A204.1 (cell line): ENCODE measurements around the gene TSKS.

Experiments
- FAIRE-seq: peaks from 2 replicates; lab custom pipeline; 2012; peaks lifted over from hg19 to GRCh38; lab: Jason Lieb, UNC

Gene TSKS

DNA sequence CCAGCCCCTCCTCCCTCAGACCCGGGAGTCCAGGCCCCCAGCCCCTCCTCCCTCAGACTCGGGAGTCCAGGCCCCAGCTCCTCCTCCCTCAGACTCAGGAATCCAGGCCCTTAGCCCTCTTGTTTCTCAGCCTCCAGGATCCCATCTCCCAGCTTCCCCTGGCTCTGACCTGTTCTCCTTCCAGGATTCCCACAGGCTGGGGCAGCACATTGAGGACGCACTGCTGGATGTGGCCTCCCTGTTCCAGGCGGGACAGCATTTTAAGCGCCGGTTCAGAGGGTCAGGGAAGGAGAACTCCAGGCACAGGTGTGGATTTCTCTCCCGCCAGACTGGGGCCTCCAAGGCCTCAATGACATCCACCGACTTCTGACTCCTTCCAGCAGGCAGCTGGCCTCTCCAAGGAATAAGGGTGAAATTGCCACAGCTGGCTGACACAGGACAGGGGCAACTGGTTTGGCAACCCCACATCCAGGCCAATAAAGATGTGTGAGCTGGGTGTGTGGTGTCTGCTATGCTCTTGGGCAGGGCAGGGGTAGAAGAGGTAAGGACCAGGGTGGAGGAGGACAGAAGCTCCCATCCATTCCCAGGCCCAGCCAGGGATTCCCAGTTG is 49.8 kb downstream of the TSKS start:
- FAIRE-seq, result no peak

DNA sequence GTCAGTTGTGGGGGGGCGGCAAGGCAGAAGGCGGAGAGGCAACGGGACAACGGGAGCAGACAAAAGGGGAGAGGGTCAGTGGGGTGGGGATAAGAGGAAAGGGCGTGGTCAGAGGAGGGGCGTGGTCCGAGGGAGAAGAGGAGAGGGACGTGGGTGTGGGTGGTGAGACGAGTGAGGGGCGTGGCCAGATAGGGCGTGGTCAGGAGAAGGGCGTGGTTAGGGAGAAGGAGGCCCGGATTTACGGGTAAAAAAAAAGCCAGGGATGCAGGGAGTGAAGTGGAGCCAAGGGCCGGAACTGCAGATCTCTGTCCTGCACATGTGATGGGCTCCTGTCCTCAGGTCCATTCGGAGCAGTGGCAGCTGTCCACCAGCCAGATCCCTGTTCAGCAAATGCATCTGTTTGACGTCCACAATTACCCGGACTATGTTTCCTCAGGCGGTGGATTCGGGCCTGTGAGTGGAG is 50.7 kb downstream of the TSKS start:
- FAIRE-seq, result no peak

DNA sequence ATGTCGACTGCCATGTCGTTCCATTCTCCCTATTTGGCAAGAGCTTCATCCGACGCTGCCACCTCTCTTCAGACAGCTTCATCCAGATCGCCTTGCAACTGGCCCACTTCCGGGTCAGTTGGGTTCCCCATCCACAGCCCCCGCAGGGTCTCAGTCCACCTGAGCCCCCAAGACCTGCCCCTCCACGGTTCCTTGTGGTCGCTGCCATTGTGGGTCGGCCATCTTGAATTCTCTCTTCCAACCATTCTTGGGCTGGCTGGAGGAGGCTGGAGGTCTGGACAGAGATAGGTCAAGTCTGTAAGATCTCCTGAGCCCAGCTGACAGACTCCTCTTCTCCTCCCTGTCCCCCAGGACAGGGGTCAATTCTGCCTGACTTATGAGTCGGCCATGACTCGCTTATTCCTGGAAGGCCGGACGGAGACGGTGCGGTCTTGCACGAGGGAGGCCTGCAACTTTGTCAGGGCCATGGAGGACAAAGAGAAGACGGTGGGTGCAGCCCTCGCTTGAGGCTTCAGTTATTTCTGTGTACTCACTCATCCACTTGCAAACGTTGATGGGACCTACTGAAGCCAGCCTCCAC is 52.6 kb downstream of the TSKS start:
- no peak for FAIRE-seq

DNA sequence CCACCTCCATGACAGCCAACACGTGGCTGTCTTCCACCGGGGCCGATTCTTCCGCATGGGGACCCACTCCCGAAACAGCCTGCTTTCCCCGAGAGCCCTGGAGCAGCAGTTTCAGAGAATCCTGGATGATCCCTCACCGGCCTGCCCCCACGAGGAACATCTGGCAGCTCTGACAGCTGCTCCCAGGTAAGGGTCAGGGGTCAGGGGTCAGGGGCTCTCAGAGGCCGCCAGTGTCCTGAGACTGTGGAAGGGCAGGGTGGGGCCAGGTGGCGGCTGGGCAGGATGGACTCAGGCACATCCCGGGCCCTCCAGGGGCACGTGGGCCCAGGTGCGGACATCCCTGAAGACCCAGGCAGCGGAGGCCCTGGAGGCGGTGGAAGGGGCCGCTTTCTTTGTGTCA is 57.2 kb downstream of the TSKS start:
- no peak for FAIRE-seq

DNA sequence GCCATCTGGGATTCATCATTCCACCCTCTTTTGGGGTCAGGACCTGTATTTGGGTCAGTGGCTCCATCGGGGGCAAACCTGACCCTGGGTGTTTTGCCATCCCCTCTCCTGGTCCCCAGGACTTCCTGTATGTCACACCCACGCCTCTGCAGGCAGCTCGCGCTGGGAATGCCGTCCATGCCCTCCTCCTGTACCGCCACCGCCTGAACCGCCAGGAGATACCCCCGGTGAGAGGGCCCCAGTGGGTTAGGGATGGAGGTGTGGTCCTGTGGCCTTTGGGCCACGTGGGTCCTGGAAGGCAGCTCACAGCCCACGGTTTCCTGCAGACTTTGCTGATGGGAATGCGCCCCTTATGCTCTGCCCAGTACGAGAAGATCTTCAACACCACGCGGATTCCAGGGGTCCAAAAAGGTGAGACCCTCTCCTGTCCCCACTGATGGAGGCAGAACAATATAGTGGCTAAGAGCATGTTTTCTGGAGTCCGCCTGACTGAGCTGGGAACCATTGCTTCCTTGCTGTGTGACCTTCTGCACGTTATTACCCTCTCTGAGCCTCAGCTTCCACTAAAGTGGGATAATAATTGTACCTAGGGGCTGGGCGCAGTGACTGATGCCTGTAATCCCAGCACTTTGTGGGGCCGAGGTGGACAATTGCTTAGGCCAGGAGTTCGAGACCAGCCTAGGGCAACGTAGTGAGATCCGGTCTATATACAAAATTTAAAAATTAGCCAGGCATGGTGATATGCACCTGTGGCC is 58.0 kb downstream of the TSKS start:
- no peak for FAIRE-seq

DNA sequence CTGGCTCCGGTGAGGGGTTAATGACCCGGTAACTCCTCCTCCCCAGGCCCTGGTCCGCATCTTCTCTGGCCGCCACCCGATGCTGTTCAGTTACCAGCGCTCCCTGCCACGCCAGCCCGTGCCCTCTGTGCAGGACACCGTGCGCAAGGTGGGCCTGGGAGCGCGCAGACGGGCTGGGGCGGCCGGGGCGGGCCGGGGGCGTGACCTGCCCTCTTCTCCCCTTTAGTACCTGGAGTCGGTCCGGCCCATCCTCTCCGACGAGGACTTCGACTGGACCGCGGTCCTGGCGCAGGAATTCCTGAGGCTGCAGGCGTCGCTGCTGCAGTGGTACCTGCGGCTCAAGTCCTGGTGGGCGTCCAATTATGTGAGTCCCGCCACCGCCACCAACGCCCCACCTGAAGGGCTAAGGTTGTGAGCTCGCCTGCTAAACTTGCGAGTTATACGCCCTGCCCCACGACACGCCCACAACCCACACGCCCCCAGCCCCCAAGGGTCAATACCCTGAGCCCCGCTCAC is 61.8 kb downstream of the TSKS start:
- no peak for FAIRE-seq

DNA sequence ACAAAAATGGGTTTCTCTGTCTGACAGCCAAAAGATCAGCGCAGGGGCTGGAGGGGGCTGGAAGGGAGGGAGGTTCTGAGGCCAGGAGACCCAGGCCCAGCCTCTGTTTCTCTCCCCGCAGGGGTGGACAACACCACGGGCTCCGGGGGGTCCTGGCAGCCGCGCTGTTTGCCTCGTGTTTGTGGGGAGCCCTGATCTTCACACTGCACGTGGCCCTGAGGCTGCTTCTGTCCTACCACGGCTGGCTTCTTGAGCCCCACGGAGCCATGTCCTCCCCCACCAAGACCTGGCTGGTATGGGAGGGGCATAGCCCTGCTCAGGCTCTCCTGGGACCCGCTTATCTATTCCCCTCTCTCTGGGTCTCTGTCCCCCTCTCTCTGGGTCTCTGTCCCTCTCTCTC is 62.5 kb downstream of the TSKS start:
- no peak for FAIRE-seq

DNA sequence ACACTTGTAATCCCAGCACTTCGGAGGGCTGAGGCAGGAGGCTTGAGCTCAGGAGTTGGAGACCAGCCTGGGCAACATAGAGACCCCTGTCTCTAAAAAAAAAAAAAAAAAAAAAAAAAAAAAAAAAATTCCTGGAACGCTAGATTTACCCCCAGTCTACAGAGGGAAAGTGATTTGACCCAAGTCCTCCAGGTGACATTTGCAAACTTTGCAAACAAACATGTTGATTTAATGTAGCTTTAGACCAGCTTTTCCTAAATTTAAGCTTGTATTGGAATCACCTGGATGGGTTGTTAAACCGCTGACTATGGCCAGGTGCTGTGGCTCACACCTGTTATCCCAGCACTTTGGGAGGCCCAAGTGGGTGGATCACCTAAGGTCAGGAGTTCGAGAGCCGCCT is 63.7 kb downstream of the TSKS start:
- no peak for FAIRE-seq

DNA sequence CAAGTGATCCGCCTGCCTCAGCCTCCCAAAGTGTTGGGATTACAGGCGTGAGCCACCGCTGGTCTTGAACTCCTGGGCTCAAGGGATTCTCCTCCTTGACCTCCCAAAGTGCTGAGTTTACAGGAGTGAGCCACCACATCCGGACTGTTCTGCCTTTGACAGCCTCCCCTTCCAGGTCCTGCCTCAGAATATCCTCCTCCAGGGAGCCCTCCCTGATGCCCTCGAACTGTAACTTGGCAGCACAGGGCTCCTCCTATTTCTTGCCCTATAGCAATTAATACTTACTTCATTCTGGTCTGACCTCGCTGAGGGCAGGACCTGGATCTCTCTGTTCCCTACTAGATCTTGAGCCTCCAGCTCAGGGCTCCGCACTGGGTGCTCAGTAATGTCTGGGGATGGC is 66.2 kb downstream of the TSKS start:
- no peak for FAIRE-seq

DNA sequence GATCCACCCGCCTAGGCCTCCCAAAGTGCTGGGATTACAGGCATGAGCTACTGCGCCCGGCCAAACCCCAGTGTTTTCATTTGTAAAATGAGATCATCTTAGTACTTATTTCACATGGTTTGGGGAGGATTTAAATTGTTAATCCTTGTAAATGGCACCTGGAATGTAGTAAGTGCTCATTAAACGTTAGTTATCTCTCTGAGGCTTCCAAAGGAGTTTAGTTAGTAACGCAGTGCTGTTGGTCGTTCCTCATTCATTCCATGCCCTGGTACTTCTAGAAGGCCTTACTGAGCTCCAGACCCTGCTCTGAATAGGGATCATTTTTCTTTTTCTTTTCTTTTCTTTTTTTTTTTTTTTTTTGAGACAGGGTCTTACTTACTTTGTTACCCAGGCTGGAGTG is 67.0 kb downstream of the TSKS start:
- no peak for FAIRE-seq

DNA sequence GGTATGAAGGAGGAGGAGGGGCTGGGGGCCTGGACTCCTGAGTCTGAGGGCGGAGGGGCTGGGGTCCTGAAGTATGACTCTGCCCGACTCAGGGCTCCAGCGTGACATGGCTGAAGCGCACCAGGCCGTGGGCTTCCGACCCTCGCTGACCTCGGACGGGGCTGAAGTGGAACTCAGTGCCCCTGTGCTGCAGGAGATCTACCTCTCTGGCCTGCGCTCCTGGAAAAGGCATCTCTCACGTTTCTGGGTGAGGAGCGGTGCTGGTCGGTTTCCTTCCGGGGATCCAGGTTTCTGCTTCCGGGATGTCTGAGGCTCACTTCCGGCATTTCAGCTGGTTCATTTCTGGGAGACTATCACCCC is 71.0 kb downstream of the TSKS start:
- no peak for FAIRE-seq

DNA sequence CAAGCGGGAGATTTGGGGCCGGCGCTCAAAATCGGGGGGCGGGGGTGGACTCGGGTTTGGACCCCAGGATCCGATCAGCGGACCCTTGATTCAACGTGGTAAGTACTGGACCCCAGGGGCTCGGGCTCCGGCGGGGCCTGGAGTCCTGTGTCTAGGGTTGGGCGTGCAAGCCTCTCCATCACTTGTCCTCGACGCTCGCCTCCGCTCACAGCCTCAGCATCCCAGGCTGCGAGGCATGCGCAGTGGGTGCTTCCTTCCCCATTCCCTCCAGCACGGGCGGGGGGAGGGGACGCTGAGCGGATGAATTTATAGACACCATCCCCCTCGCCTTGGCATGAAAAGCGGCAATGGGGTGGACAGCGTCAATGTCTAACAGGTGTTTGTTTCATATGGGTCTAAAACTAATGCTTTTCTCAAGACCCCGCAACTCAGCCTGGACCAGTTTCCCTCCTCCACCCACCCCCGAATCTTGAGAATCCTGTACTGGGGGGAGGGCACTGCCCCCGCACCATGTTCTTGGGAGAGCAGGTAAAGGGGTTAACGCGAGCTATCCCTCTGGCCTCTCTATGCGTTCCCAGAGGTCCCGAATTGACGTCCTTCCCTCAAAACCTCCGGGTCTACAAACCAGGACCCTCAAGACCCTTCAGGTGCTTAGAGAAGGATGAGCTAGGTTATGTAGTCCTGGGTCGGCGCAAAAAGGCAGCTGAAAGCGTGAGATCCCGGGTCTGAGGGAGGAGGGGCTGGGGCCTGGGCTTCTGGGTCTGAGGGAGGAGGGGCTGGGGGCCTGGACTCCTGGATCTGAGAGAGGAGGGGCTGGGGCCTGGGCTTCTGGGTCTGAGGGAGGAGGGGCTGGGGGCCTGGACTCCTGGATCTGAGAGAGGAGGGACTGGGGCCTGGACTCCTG is 71.6 kb downstream of the TSKS start:
- no peak for FAIRE-seq

DNA sequence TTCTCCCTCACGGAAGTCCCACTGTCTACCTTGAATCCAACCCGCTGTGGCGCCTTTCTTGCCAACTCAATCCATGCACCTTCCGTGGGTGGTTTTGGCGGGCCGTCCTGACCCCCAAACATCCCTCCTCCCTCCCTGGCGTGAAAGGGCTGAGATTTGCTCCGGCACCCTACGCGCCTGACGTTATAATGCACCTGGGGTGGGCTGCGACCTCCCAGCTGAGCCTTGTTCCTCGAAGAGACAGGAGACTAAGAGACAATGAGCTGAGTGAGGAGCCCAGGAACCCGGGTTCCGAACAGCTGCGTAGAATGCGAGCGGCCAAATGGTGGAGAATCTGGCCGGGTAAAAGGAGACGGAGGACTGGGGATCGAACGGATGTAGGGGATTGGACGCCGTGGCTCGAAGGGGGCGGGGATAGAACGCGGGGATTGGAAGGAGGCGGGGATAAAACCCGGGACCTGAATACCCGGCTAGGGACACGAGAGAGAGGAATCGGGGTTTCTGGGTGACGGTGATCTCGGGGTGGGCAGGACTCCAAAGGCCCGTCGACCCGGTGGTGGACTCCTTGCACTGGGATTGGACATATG is 72.4 kb downstream of the TSKS start, which contains the start of gene CPT1C:
Gene CPT1C (plus strand): TSS at position 461 of the 587 bp plus-strand sequence. CDS start 1,137 bp downstream, outside the sequence.
- FAIRE-seq, result peak; percentile 98

DNA sequence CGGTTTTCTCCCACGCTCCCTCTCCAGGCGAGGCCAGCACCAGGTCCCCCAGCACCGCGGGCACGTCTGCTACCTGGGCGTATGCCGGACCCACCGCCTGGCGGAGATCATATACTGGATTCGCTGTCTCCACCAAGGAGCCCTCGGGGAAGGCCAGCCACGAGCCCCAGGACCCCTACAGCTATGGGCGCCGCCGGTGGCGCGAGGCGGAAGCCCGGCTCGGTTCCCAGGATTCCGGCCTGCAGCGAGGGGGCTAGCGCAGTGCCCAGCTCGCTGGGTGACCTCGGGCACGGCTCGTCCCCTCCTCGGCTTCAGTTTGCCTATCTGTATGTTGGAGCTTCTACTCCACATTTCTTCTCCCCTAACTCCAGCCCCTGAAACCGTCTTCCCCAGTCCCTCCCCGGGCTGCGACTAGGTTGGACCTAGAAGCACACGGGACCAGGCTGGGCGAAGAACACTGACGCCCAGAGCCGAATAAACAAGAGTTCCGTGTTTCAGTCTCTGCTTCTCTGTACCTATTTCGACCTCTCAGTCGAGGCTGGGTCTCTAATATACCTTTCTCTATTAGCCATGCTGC is 72.9 kb downstream of the TSKS start:
- no peak for FAIRE-seq
